ENCODE data around the gene SUPT20H.
A peak's percentile ranks its signal among the peaks of the same experiment; 100 is the strongest.

Gene SUPT20H

DNA sequence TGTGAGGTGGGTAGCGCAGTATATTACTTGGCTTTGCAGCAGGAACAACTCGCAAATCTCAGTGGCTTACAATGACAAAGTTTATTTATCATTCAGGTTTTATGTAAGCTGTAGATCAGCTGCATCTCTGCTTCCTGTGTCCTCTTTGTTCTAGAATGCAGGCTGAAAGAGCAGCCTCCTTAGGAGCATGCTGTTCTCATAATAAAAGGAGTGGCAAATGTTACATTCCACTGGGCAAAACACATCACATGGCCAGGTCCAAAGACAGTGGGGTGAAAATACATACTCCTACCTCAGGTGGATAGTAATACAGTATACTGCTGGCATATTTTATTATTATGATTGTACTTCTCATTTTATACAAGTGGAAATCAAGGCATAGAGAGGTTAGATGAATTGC is 47.2 kb upstream of the SUPT20H start:
- Histone ChIP-seq H2BK120ac (ENCODE audit: low read depth, low read length) (no peak overlapping the region), H3K9me3 (ENCODE audit: control insufficient read depth, low read length) (no peaks in the 10 kb centered on the region), H3K79me1 (replicated peaks; ENCODE audit: low read length, poor library complexity, severe bottlenecking) (no peaks in the 10 kb centered on the region), H3K23ac (ENCODE audit: low read length in 2 of 2) (no peak overlapping the region), H4K91ac (ENCODE audit: low read length) (no peak overlapping the region), H2AFZ (ENCODE audit: low read depth, low read length) (no peak overlapping the region), H2BK12ac (ENCODE audit: low read length in 2 of 2) (no peak overlapping the region), H2BK15ac (ENCODE audit: low read depth, poor library complexity, severe bottlenecking) (no peak overlapping the region), H3K4me2 (ENCODE audit: low read length, poor library complexity, severe bottlenecking) (no peak overlapping the region), H3K9ac (ENCODE audit: low read length) (no peak overlapping the region), H2BK5ac (ENCODE audit: low read depth, low read length, poor library complexity, severe bottlenecking) (no peak overlapping the region), H3K27ac (ENCODE audit: low read length, poor library complexity, severe bottlenecking) (no peak overlapping the region), H2AK5ac (ENCODE audit: low read length, severe bottlenecking) (no peak overlapping the region), H3K14ac (ENCODE audit: low read length in 2 of 2) (no peak overlapping the region), H3K4me1 (ENCODE audit: control insufficient read depth, insufficient read depth, low read depth, low read length) (no peaks in the 10 kb centered on the region), H3K18ac (ENCODE audit: low read depth in 1 of 2, low read length in 2 of 2) (no peak overlapping the region), H3K4me3 (ENCODE audit: insufficient read depth in 1 of 2, low read depth in 1 of 2, low read length in 2 of 2) (no peak overlapping the region), H3K4ac (ENCODE audit: low read depth in 1 of 2, low read length in 2 of 2) (no peak overlapping the region), H3K27me3 (ENCODE audit: control insufficient read depth in 1 of 2, insufficient read depth in 1 of 2, low read length in 2 of 2) (no peaks in the 10 kb centered on the region), H4K8ac (ENCODE audit: low read length) (no peak overlapping the region), H3K36me3 (ENCODE audit: control insufficient read depth in 1 of 2, insufficient read depth in 2 of 2, low read depth in 1 of 2, low read length in 2 of 2) (no peaks in the 10 kb centered on the region)
- WGBS = 75% methylated on average over 2 of the region's 2 CpGs
- no peak for DNase-seq

DNA sequence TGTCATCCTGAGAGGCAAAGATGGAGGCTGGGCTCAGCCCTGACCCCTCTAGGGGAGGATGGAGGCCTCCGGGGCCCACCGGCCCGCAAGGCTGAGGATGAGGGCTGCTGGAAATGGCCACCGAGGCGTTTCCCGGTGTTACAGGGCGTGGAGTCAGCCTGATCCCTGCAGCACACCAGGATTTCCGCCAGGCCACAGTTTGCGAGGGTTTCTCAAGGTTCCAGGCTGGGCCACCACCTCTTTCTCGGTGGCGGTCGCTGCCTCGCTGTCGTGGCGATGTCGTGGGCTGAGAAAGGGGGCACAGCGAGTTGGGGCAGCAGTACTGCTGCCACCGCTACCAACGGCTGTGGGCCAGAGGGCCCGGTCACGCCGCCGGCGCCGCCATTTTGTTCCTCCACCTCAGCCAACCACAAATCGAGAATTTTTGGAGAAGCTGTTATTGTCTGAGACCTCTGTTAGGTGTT is 45.8 kb upstream of the SUPT20H start, which contains the start of gene CSNK1A1L:
TSS of gene CSNK1A1L (minus strand) at position 414 of the 464 bp plus-strand sequence. CDS start at position 6, 408 bp downstream.
- no peak for DNase-seq
- Histone ChIP-seq H3K4ac (ENCODE audit: low read depth in 1 of 2, low read length in 2 of 2) (no peak within 1 kb of the TSS), H3K27ac (ENCODE audit: low read length, poor library complexity, severe bottlenecking) (no peak within 1 kb of the TSS), H3K4me2 (ENCODE audit: low read length, poor library complexity, severe bottlenecking) (no peak within 1 kb of the TSS), H3K27me3 (ENCODE audit: control insufficient read depth in 1 of 2, insufficient read depth in 1 of 2, low read length in 2 of 2) (no peaks in the 10 kb centered on the region), H3K4me3 (ENCODE audit: insufficient read depth in 1 of 2, low read depth in 1 of 2, low read length in 2 of 2) (no peak within 1 kb of the TSS), H2BK12ac (ENCODE audit: low read length in 2 of 2) (no peak within 1 kb of the TSS), H3K14ac (ENCODE audit: low read length in 2 of 2) (no peak within 1 kb of the TSS), H3K18ac (ENCODE audit: low read depth in 1 of 2, low read length in 2 of 2) (no peak within 1 kb of the TSS), H3K9ac (ENCODE audit: low read length) (no peak within 1 kb of the TSS), H2BK120ac (ENCODE audit: low read depth, low read length) (no peak within 1 kb of the TSS), H4K8ac (ENCODE audit: low read length) (no peak within 1 kb of the TSS), H4K91ac (ENCODE audit: low read length) (peak within 1 kb of the TSS; percentile 39), H2BK5ac (ENCODE audit: low read depth, low read length, poor library complexity, severe bottlenecking) (no peak within 1 kb of the TSS), H2AFZ (ENCODE audit: low read depth, low read length) (no peak within 1 kb of the TSS), H3K23ac (ENCODE audit: low read length in 2 of 2) (no peak within 1 kb of the TSS), H2BK15ac (ENCODE audit: low read depth, poor library complexity, severe bottlenecking) (peak within 1 kb of the TSS; percentile 67), H3K79me1 (replicated peaks; ENCODE audit: low read length, poor library complexity, severe bottlenecking) (no peaks in the 10 kb centered on the region), H3K36me3 (ENCODE audit: control insufficient read depth in 1 of 2, insufficient read depth in 2 of 2, low read depth in 1 of 2, low read length in 2 of 2) (no peaks in the 10 kb centered on the region), H3K9me3 (ENCODE audit: control insufficient read depth, low read length) (no peaks in the 10 kb centered on the region), H2AK5ac (ENCODE audit: low read length, severe bottlenecking) (no peak within 1 kb of the TSS), H3K4me1 (ENCODE audit: control insufficient read depth, insufficient read depth, low read depth, low read length) (no peaks in the 10 kb centered on the region)
- WGBS = 97% methylated on average over 18 of the region's 26 CpGs

DNA sequence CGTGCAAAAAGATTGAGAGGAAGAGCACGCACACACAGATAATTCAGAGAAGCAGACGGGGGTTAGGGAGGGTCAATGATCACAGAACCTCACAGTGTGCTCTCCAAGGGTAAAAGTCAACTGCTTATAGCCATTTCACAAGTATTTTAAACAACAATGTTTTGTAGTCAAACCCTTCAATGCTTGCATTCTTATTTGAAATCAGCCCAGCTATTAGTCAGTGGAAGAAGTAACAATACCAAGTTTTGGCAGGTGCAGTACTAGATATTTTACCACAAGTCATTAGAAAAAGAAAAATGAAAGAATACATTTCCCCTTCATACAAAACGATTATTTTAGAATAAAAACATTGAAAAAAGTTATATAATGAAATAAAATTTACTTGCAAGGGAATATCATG is 43.4 kb upstream of the SUPT20H start:
- Histone ChIP-seq H3K27ac (ENCODE audit: low read length, poor library complexity, severe bottlenecking) (no peak overlapping the region), H3K18ac (ENCODE audit: low read depth in 1 of 2, low read length in 2 of 2) (no peak overlapping the region), H2BK15ac (ENCODE audit: low read depth, poor library complexity, severe bottlenecking) (no peak overlapping the region), H2AK5ac (ENCODE audit: low read length, severe bottlenecking) (no peak overlapping the region), H2BK5ac (ENCODE audit: low read depth, low read length, poor library complexity, severe bottlenecking) (no peak overlapping the region), H3K27me3 (ENCODE audit: control insufficient read depth in 1 of 2, insufficient read depth in 1 of 2, low read length in 2 of 2) (no peaks in the 10 kb centered on the region), H3K4me2 (ENCODE audit: low read length, poor library complexity, severe bottlenecking) (no peak overlapping the region), H4K8ac (ENCODE audit: low read length) (no peak overlapping the region), H3K4me1 (ENCODE audit: control insufficient read depth, insufficient read depth, low read depth, low read length) (no peaks in the 10 kb centered on the region), H3K9ac (ENCODE audit: low read length) (no peak overlapping the region), H2BK12ac (ENCODE audit: low read length in 2 of 2) (no peak overlapping the region), H3K79me1 (replicated peaks; ENCODE audit: low read length, poor library complexity, severe bottlenecking) (no peaks in the 10 kb centered on the region), H4K91ac (ENCODE audit: low read length) (no peak overlapping the region), H3K23ac (ENCODE audit: low read length in 2 of 2) (no peak overlapping the region), H3K9me3 (ENCODE audit: control insufficient read depth, low read length) (no peaks in the 10 kb centered on the region), H3K4ac (ENCODE audit: low read depth in 1 of 2, low read length in 2 of 2) (no peak overlapping the region), H3K4me3 (ENCODE audit: insufficient read depth in 1 of 2, low read depth in 1 of 2, low read length in 2 of 2) (no peak overlapping the region), H3K36me3 (ENCODE audit: control insufficient read depth in 1 of 2, insufficient read depth in 2 of 2, low read depth in 1 of 2, low read length in 2 of 2) (no peaks in the 10 kb centered on the region), H2AFZ (ENCODE audit: low read depth, low read length) (no peak overlapping the region), H2BK120ac (ENCODE audit: low read depth, low read length) (no peak overlapping the region), H3K14ac (ENCODE audit: low read length in 2 of 2) (no peak overlapping the region)
- no peak for DNase-seq
- WGBS = 69% methylated on average over 3 of the region's 4 CpGs

GRCh38 chr13:37101201-37101600 is 41.7 kb upstream of the SUPT20H start:
- Histone ChIP-seq H2BK5ac (ENCODE audit: low read depth, low read length, poor library complexity, severe bottlenecking) (no peak overlapping the region), H3K14ac (ENCODE audit: low read length in 2 of 2) (no peak overlapping the region), H3K23ac (ENCODE audit: low read length in 2 of 2) (no peak overlapping the region), H2AFZ (ENCODE audit: low read depth, low read length) (no peak overlapping the region), H3K36me3 (ENCODE audit: control insufficient read depth in 1 of 2, insufficient read depth in 2 of 2, low read depth in 1 of 2, low read length in 2 of 2) (no peaks in the 10 kb centered on the region), H2BK15ac (ENCODE audit: low read depth, poor library complexity, severe bottlenecking) (no peak overlapping the region), H3K4me1 (ENCODE audit: control insufficient read depth, insufficient read depth, low read depth, low read length) (no peaks in the 10 kb centered on the region), H3K18ac (ENCODE audit: low read depth in 1 of 2, low read length in 2 of 2) (no peak overlapping the region), H2BK120ac (ENCODE audit: low read depth, low read length) (no peak overlapping the region), H3K27me3 (ENCODE audit: control insufficient read depth in 1 of 2, insufficient read depth in 1 of 2, low read length in 2 of 2) (no peaks in the 10 kb centered on the region), H3K9me3 (ENCODE audit: control insufficient read depth, low read length) (no peaks in the 10 kb centered on the region), H3K4me3 (ENCODE audit: insufficient read depth in 1 of 2, low read depth in 1 of 2, low read length in 2 of 2) (no peak overlapping the region), H3K27ac (ENCODE audit: low read length, poor library complexity, severe bottlenecking) (no peak overlapping the region), H3K79me1 (replicated peaks; ENCODE audit: low read length, poor library complexity, severe bottlenecking) (no peaks in the 10 kb centered on the region), H2AK5ac (ENCODE audit: low read length, severe bottlenecking) (no peak overlapping the region), H3K4ac (ENCODE audit: low read depth in 1 of 2, low read length in 2 of 2) (no peak overlapping the region), H4K8ac (ENCODE audit: low read length) (no peak overlapping the region), H3K9ac (ENCODE audit: low read length) (no peak overlapping the region), H4K91ac (ENCODE audit: low read length) (no peak overlapping the region), H3K4me2 (ENCODE audit: low read length, poor library complexity, severe bottlenecking) (no peak overlapping the region), H2BK12ac (ENCODE audit: low read length in 2 of 2) (no peak overlapping the region)
- no peak for DNase-seq
- 78% methylated on average over 1 of the region's 1 CpG for WGBS
